Thymus (tissue), 11 donors: ENCODE results near the gene TCF7L1. TPM values are rescaled to one million over a fixed set of nuclear protein-coding genes. Genes with fewer than 3 reads are reported as not detected.
A peak's percentile ranks its signal among the peaks of the same experiment; 100 is the strongest.

Source experiments
- DNase-seq, 9 donors: peaks; one replicate each; pipeline ENCODE4 v3.0.0-alpha.2; 2013; ENCODE audit warnings: low spot score in 9 of 9, low read depth in 6 of 9, missing footprints in 1 of 9
- H3K27ac ChIP-seq, 2 donors: one replicate each; pipeline ENCODE4 v1.5.1; 2013; ENCODE audit warnings: control low read depth in 1 of 2, low read depth in 1 of 2, low read length in 1 of 2, mild to moderate bottlenecking in 1 of 2, moderate library complexity in 1 of 2
- H3K27me3 ChIP-seq, 2 donors: one replicate each; pipeline ENCODE4 v1.5.1; 2013; ENCODE audit warnings: low read length in 1 of 2; ENCODE audit not compliant: control insufficient read depth in 2 of 2, insufficient read depth in 1 of 2
- H3K36me3 ChIP-seq, 2 donors: one replicate each; pipeline ENCODE4 v1.5.1; 2013; ENCODE audit warnings: low read length in 1 of 2, mild to moderate bottlenecking in 1 of 2, moderate library complexity in 1 of 2; ENCODE audit not compliant: control insufficient read depth in 2 of 2, insufficient read depth in 2 of 2
- H3K4me1 ChIP-seq, 2 donors: one replicate each; pipeline ENCODE4 v1.5.1; 2013; ENCODE audit warnings: low read length in 2 of 2; ENCODE audit not compliant: control insufficient read depth in 2 of 2, insufficient read depth in 2 of 2
- H3K4me3 ChIP-seq, 2 donors: one replicate each; pipeline ENCODE4 v1.5.1; 2013; ENCODE audit warnings: low read length in 2 of 2, control low read depth in 1 of 2, mild to moderate bottlenecking in 1 of 2
- H3K9me3 ChIP-seq, 2 donors: one replicate each; pipeline ENCODE4 v1.5.1; 2013; ENCODE audit warnings: low read length in 1 of 2, mild to moderate bottlenecking in 1 of 2; ENCODE audit not compliant: control insufficient read depth in 2 of 2, insufficient read depth in 1 of 2
- WGBS: extraction: QIAGEN DNeasy Blood & Tissue Kit; methylation state at CpG from one replicate; pipeline ENCODE4 v1.1.7; 2013; 5-methylcytosine and 5-hydroxymethylcytosine counted together
- polyA plus RNA-seq: library from polyadenylated mRNA; stranded (reverse); fragments of 200-250 nt; gene quantifications from one replicate; pipeline ENCODE4 v1.2.3, GENCODE V29; 2013
- total RNA-seq: library from RNA; stranded (reverse); fragments of 120-200 nt; gene quantifications from one replicate; pipeline ENCODE4 v1.2.4, GENCODE V29; 2013
- donor health status: healthy.

The TCF7L1 gene
- total and polyA plus RNA-seq, 2 donors, result 0.90 to 6.6 TPM

DNA sequence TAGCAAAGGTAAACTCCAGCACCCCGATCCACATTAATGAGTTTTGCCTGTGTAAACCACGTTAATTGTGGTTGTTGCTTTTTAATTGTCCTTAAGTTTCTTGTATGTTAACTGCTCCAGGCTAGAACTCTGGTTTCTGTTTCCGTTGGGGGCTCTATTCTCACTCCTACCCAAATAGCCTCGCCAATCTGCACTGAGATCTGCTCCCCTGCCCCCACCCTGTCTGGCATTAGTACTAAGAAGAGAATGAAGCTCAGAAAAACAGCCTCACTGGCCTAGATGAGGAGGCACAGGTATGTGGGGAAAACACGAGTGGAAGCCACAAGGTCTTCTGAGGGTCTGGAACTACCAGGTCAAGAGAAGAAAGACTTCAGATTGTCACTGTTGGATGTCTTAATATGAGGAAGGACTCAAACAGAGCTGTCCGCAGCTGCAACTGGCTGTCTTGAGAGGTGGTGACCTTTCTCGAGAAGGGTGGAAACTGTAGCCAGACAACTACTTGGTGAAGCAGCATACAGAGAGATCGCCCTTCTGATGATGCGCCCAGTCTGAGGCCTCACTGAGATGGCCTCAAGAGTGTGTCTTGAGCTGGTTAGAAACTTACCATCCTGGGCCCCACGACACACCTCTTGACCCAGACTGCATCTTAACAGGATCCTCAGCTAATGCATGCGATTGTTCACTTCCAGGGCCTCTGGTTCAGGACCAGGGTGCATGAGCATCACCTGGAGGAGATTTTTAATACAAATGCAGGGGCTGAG, 121.5 kb downstream of the TCF7L1 start:
- Histone ChIP-seq H3K9me3 (no peaks in the 10 kb centered on the region), H3K27me3 (no peaks in the 10 kb centered on the region), H3K27ac (peak overlapping the region in 1 of 2 donors; percentile 57), H3K36me3 (no peaks in the 10 kb centered on the region), H3K4me3 (no peak overlapping the region), H3K4me1 (peaks cover 0 to 49% of the 10 kb centered on the region in 2 donors)
- DNase-seq, result peak in 1 of 9 donors; percentile 39
- WGBS, result 81% methylated on average over 11 of the region's 11 CpGs

- peaks cover 0 to 49% of the 10 kb centered on the region in 2 donors for H3K4me1 ChIP-seq
- DNase-seq, result peak in 1 of 9 donors; percentile 28
Measured at GRCh38 chr2:85255456-85255812, 122.2 kb downstream of the TCF7L1 start.

GRCh38 chr2:85255813-85256594, 122.8 kb downstream of the TCF7L1 start:
- whole genome bisulfite sequencing, result 90% methylated on average over 23 of the region's 23 CpGs
- Histone ChIP-seq H3K4me3 (no peak overlapping the region), H3K27me3 (no peaks in the 10 kb centered on the region), H3K9me3 (no peaks in the 10 kb centered on the region), H3K27ac (peak overlapping the region in 1 of 2 donors; percentile 57), H3K4me1 (peaks cover 0 to 49% of the 10 kb centered on the region in 2 donors), H3K36me3 (no peaks in the 10 kb centered on the region)
- no peak for DNase-seq

More at GRCh38 chr2:85255456-85255812, 122.2 kb downstream of the TCF7L1 start:
- Histone ChIP-seq H3K27me3 (no peaks in the 10 kb centered on the region), H3K36me3 (no peaks in the 10 kb centered on the region), H3K9me3 (no peaks in the 10 kb centered on the region), H3K4me3 (no peak overlapping the region), H3K27ac (peak overlapping the region in 1 of 2 donors; percentile 57)
- WGBS, result 57% methylated on average over 6 of the region's 6 CpGs

GRCh38 chr2:85257359-85257969, 124.3 kb downstream of the TCF7L1 start:
- DNase-seq, result no peak
- H3K27me3 ChIP-seq, result no peaks in the 10 kb centered on the region
- H3K36me3 ChIP-seq, result no peaks in the 10 kb centered on the region
- peaks cover 0 to 47% of the 10 kb centered on the region in 2 donors for H3K4me1 ChIP-seq
- no peak overlapping the region for H3K4me3 ChIP-seq
- 88% methylated on average over 12 of the region's 12 CpGs for WGBS
- H3K9me3 ChIP-seq, result no peaks in the 10 kb centered on the region
- H3K27ac ChIP-seq, result peak overlapping the region in 1 of 2 donors; percentile 43

GRCh38 chr2:85257970-85258605, 124.9 kb downstream of the TCF7L1 start:
- Histone ChIP-seq H3K4me1 (peaks cover 0 to 45% of the 10 kb centered on the region in 2 donors), H3K9me3 (no peaks in the 10 kb centered on the region), H3K36me3 (no peaks in the 10 kb centered on the region), H3K27ac (peak overlapping the region in 1 of 2 donors; percentile 50), H3K27me3 (no peaks in the 10 kb centered on the region), H3K4me3 (no peak overlapping the region)
- no peak for DNase-seq
- 82% methylated on average over 7 of the region's 7 CpGs for WGBS

- 96% methylated on average over 11 of the region's 11 CpGs for WGBS
- Histone ChIP-seq H3K36me3 (no peaks in the 10 kb centered on the region), H3K4me1 (peaks cover 0 to 42% of the 10 kb centered on the region in 2 donors), H3K4me3 (no peak overlapping the region), H3K27me3 (no peaks in the 10 kb centered on the region), H3K27ac (no peak overlapping the region), H3K9me3 (no peaks in the 10 kb centered on the region)
- no peak for DNase-seq
Measured at GRCh38 chr2:85259101-85259590, 126.0 kb downstream of the TCF7L1 start.

GRCh38 chr2:85259879-85260278, 126.7 kb downstream of the TCF7L1 start:
- Histone ChIP-seq H3K4me1 (peaks cover 0 to 34% of the 10 kb centered on the region in 2 donors), H3K9me3 (no peaks in the 10 kb centered on the region), H3K27me3 (no peaks in the 10 kb centered on the region), H3K27ac (no peak overlapping the region), H3K4me3 (no peak overlapping the region), H3K36me3 (no peaks in the 10 kb centered on the region)
- 95% methylated on average over 4 of the region's 4 CpGs for WGBS
- no peak for DNase-seq

- WGBS, result 93% methylated on average over 8 of the region's 8 CpGs
- Histone ChIP-seq H3K36me3 (no peaks in the 10 kb centered on the region), H3K4me1 (peaks cover 0 to 4% of the 10 kb centered on the region in 2 donors), H3K9me3 (no peaks in the 10 kb centered on the region), H3K27ac (no peak overlapping the region), H3K27me3 (peaks cover 0 to 2% of the 10 kb centered on the region in 2 donors), H3K4me3 (no peak overlapping the region)
- no peak for DNase-seq
Measured at GRCh38 chr2:85263591-85263990, 130.4 kb downstream of the TCF7L1 start.
